Naive thymus-derived CD4-positive, alpha-beta T cell (primary cell): ENCODE data around the gene ARHGEF7. TPM values are rescaled to one million over a fixed set of nuclear protein-coding genes. Genes with fewer than 3 reads are reported as not detected.
"Not testable (repeated sequence)": the region's sequence is repeated elsewhere in the genome, so short reads cannot be mapped to it uniquely, and the experiment has no call there.

Experiments
- ATAC-seq: fragments of 150-1000 bp; cut with Tn5 transposase; 2 replicates; pipeline ENCODE4 v1.10.0; 2021; ENCODE audit warnings: mild to moderate bottlenecking, moderate library complexity
- CTCF ChIA-PET: fragments of 350-600 bp; sonication (Branson Sonifier 250); formaldehyde crosslinking; loops from one replicate; lab custom pipeline; 2021; ENCODE audit warnings: antibody characterized with exemption; lab: Charles Lee
- POLR2A ChIA-PET: fragments of 350-600 bp; sonication (Branson Sonifier 250); formaldehyde crosslinking; loops from one replicate; lab custom pipeline; 2021; ENCODE audit warnings: antibody characterized with exemption, inconsistent platforms; lab: Charles Lee
- DNase-seq, 9 donors: peaks; one replicate each; pipeline versions ENCODE4 v3.0.0 to v3.0.0-alpha.2; 2020 to 2022; ENCODE audit warnings: mixed read lengths in 1 of 9
- H3K27ac ChIP-seq: one replicate; pipeline ENCODE4 v1.7.0; 2013; ENCODE audit warnings: mild to moderate bottlenecking, low read depth, low read length, moderate library complexity
- H3K27me3 ChIP-seq, 2 donors: one replicate each; pipeline ENCODE4 v1.7.0; 2013; ENCODE audit warnings: low read length in 2 of 2, mild to moderate bottlenecking in 2 of 2, moderate library complexity in 2 of 2; ENCODE audit not compliant: control insufficient read depth in 2 of 2, insufficient read depth in 2 of 2
- H3K36me3 ChIP-seq, 3 experiments: 1 replicate in 2 of 3; 2 replicates in 1 of 3; pipeline ENCODE4 v1.7.0; 2013; ENCODE audit warnings: low read length in 3 of 3, mild to moderate bottlenecking in 3 of 3, moderate library complexity in 1 of 3; ENCODE audit not compliant: insufficient read depth in 3 of 3, control insufficient read depth in 2 of 3
- H3K4me1 ChIP-seq, 2 donors: one replicate each; pipeline ENCODE4 v1.7.0; 2013; ENCODE audit warnings: low read length in 2 of 2, mild to moderate bottlenecking in 2 of 2, moderate library complexity in 1 of 2; ENCODE audit not compliant: control insufficient read depth in 2 of 2, insufficient read depth in 2 of 2
- H3K4me3 ChIP-seq: 2 replicates; pipeline ENCODE4 v1.7.0; 2013; ENCODE audit warnings: mild to moderate bottlenecking, low read length
- H3K9me3 ChIP-seq, 3 experiments: 1 replicate in 2 of 3; 2 replicates in 1 of 3; pipeline ENCODE4 v1.7.0; 2013; ENCODE audit warnings: low read length in 3 of 3; ENCODE audit not compliant: control insufficient read depth in 2 of 3
- H3K27ac Mint-ChIP-seq, 9 donors: one replicate each; pipeline ENCODE4 v1.8.0; 2020 to 2022; ENCODE audit warnings: mixed read lengths in 9 of 9, mild to moderate bottlenecking in 8 of 9, moderate library complexity in 5 of 9, inconsistent platforms in 2 of 9
- H3K27me3 Mint-ChIP-seq, 5 donors: one replicate each; pipeline ENCODE4 v1.8.0; 2021 to 2022; ENCODE audit warnings: mixed read lengths in 5 of 5, mild to moderate bottlenecking in 1 of 5
- H3K36me3 Mint-ChIP-seq, 5 donors: one replicate each; pipeline ENCODE4 v1.8.0; 2020 to 2022; ENCODE audit warnings: mixed read lengths in 5 of 5, mild to moderate bottlenecking in 3 of 5, inconsistent platforms in 1 of 5
- H3K4me1 Mint-ChIP-seq, 7 donors: one replicate each; pipeline ENCODE4 v1.8.0; 2020 to 2022; ENCODE audit warnings: mixed read lengths in 7 of 7, mild to moderate bottlenecking in 3 of 7, inconsistent platforms in 1 of 7
- H3K4me3 Mint-ChIP-seq, 10 donors: one replicate each; pipeline ENCODE4 v1.8.0; 2020 to 2022; ENCODE audit warnings: mild to moderate bottlenecking in 10 of 10, mixed read lengths in 10 of 10, moderate library complexity in 6 of 10, inconsistent platforms in 2 of 10
- H3K9me3 Mint-ChIP-seq, 11 donors: one replicate each; pipeline ENCODE4 v1.8.0; 2020 to 2022; ENCODE audit warnings: mixed read lengths in 11 of 11, mild to moderate bottlenecking in 4 of 11, inconsistent platforms in 1 of 11, moderate library complexity in 1 of 11
- intact Hi-C, 2 donors: fragments of 100-400 bp; cut with micrococcal nuclease; formaldehyde crosslinking; loops; one replicate each; pipeline ENCODE4 v1.15.1; 2023
- polyA plus RNA-seq, 2 donors: library from polyadenylated mRNA; unstranded; fragments of 300-500 nt; fragmentation: Illumina TruSeq; gene quantifications; one replicate each; pipeline ENCODE4 v1.2.3, GENCODE V29; 2021
- total RNA-seq, 6 experiments: library from RNA in 5 of 6; stranded (reverse) in 5 of 6; gene quantifications; 1 replicate in 5 of 6; 2 replicates in 1 of 6; pipeline ENCODE4 v1.2.3 and lab custom pipeline; 2021 to 2026

The ARHGEF7 gene
- total and polyA plus RNA-seq, 7 experiments from 2014 or later, result 10.0 to 84.0 (median 76.7) TPM

- H3K27ac Mint-ChIP-seq, result peak overlapping the region in 1 of 9 donors; percentile 58
- peaks cover 42 to 83% (median 72%) of the 10 kb centered on the region in 5 donors for H3K36me3 Mint-ChIP-seq
- intact Hi-C loops, result no loop called here
- H3K4me1 Mint-ChIP-seq, result peaks cover 6 to 18% (median 7%) of the 10 kb centered on the region in 7 donors
- peaks cover 0 to 68% (median 9%) of the 10 kb centered on the region in 3 experiments for H3K36me3 ChIP-seq
- ChIA-PET POLR2A (no interaction called here), CTCF (no interaction called here)
- ATAC-seq (no peak), DNase-seq (no peak)
- peaks cover 0 to 9% (median 0%) of the 10 kb centered on the region in 3 experiments for H3K9me3 ChIP-seq
- no peak overlapping the region for H3K27ac ChIP-seq
- no peaks in the 10 kb centered on the region for H3K27me3 Mint-ChIP-seq
- H3K4me3 ChIP-seq, result no peak overlapping the region
- peaks cover 2 to 27% (median 9%) of the 10 kb centered on the region in 11 donors for H3K9me3 Mint-ChIP-seq
- H3K4me3 Mint-ChIP-seq, result no peak overlapping the region
- no peaks in the 10 kb centered on the region for H3K4me1 ChIP-seq
- no peaks in the 10 kb centered on the region for H3K27me3 ChIP-seq
Measured at GRCh38 chr13:111255228-111255790, 140.2 kb downstream of the ARHGEF7 start.

GRCh38 chr13:111256458-111256857 lies 141.3 kb downstream of the ARHGEF7 start:
- intact Hi-C loops, result no loop called here
- H3K4me1 ChIP-seq, result no peaks in the 10 kb centered on the region
- ATAC-seq, result no peak
- POLR2A ChIA-PET, result no interaction called here
- CTCF ChIA-PET, result no interaction called here
- Mint-ChIP-seq H3K4me1 (peaks cover 2 to 26% (median 11%) of the 10 kb centered on the region in 7 donors), H3K4me3 (no peak overlapping the region), H3K9me3 (peaks cover 2 to 27% (median 9%) of the 10 kb centered on the region in 11 donors), H3K27me3 (no peaks in the 10 kb centered on the region), H3K27ac (no peak overlapping the region), H3K36me3 (peaks cover 47 to 81% (median 68%) of the 10 kb centered on the region in 5 donors)
- H3K4me3 ChIP-seq, result no peak overlapping the region
- no peak for DNase-seq
- H3K27me3 ChIP-seq, result no peaks in the 10 kb centered on the region
- H3K36me3 ChIP-seq, result peaks cover 0 to 57% (median 9%) of the 10 kb centered on the region in 3 experiments
- peaks cover 0 to 9% (median 0%) of the 10 kb centered on the region in 3 experiments for H3K9me3 ChIP-seq
- no peak overlapping the region for H3K27ac ChIP-seq

GRCh38 chr13:111256946-111257345 lies 141.8 kb downstream of the ARHGEF7 start:
- no peak overlapping the region for H3K27ac ChIP-seq
- peaks cover 2 to 27% (median 9%) of the 10 kb centered on the region in 11 donors for H3K9me3 Mint-ChIP-seq
- ChIA-PET POLR2A (no interaction called here), CTCF (no interaction called here)
- H3K27me3 Mint-ChIP-seq, result no peaks in the 10 kb centered on the region
- intact Hi-C loops, result no loop called here
- H3K4me1 ChIP-seq, result no peaks in the 10 kb centered on the region
- peaks cover 0 to 52% (median 9%) of the 10 kb centered on the region in 3 experiments for H3K36me3 ChIP-seq
- peaks cover 2 to 28% (median 11%) of the 10 kb centered on the region in 7 donors for H3K4me1 Mint-ChIP-seq
- no peak overlapping the region for H3K4me3 Mint-ChIP-seq
- no peak for ATAC-seq
- no peak for DNase-seq
- H3K27me3 ChIP-seq, result no peaks in the 10 kb centered on the region
- peaks cover 0 to 9% (median 0%) of the 10 kb centered on the region in 3 experiments for H3K9me3 ChIP-seq
- peak overlapping the region in 1 of 9 donors; percentile 41 for H3K27ac Mint-ChIP-seq
- H3K4me3 ChIP-seq, result no peak overlapping the region
- H3K36me3 Mint-ChIP-seq, result peaks cover 45 to 81% (median 66%) of the 10 kb centered on the region in 5 donors

GRCh38 chr13:111257899-111258298 lies 142.8 kb downstream of the ARHGEF7 start:
- Mint-ChIP-seq H3K4me1 (peaks cover 2 to 37% (median 18%) of the 10 kb centered on the region in 7 donors), H3K9me3 (peaks cover 2 to 25% (median 9%) of the 10 kb centered on the region in 11 donors), H3K36me3 (peaks cover 41 to 79% (median 62%) of the 10 kb centered on the region in 5 donors)
- intact Hi-C loops, POLR2A ChIA-PET, H3K4me3 Mint-ChIP-seq, H3K4me3 ChIP-seq, ATAC-seq, H3K4me1 ChIP-seq, H3K27me3 Mint-ChIP-seq, DNase-seq, H3K27ac ChIP-seq, H3K27me3 ChIP-seq, H3K9me3 ChIP-seq, H3K27ac Mint-ChIP-seq, CTCF ChIA-PET: not testable (repeated sequence)
- H3K36me3 ChIP-seq, result peaks cover 0 to 42% (median 9%) of the 10 kb centered on the region in 3 experiments

GRCh38 chr13:111258637-111259036 lies 143.5 kb downstream of the ARHGEF7 start:
- Histone ChIP-seq H3K4me1 (no peaks in the 10 kb centered on the region), H3K27ac (no peak overlapping the region), H3K36me3 (peaks cover 0 to 35% (median 9%) of the 10 kb centered on the region in 3 experiments), H3K4me3 (no peak overlapping the region), H3K27me3 (no peaks in the 10 kb centered on the region), H3K9me3 (peaks cover 0 to 9% (median 0%) of the 10 kb centered on the region in 3 experiments)
- peaks cover 2 to 25% (median 9%) of the 10 kb centered on the region in 11 donors for H3K9me3 Mint-ChIP-seq
- intact Hi-C loops, result no loop called here
- peak overlapping the region in 1 of 9 donors; percentile 29 for H3K27ac Mint-ChIP-seq
- DNase-seq (no peak), ATAC-seq (no peak)
- H3K27me3 Mint-ChIP-seq, result no peaks in the 10 kb centered on the region
- peaks cover 37 to 79% (median 59%) of the 10 kb centered on the region in 5 donors for H3K36me3 Mint-ChIP-seq
- H3K4me1 Mint-ChIP-seq, result peaks cover 5 to 39% (median 21%) of the 10 kb centered on the region in 7 donors
- H3K4me3 Mint-ChIP-seq, result no peak overlapping the region
- CTCF ChIA-PET, result no interaction called here
- POLR2A ChIA-PET, result no interaction called here

GRCh38 chr13:111259058-111259457 lies 143.9 kb downstream of the ARHGEF7 start:
- Histone ChIP-seq H3K36me3 (peaks cover 0 to 31% (median 9%) of the 10 kb centered on the region in 3 experiments), H3K4me1 (no peaks in the 10 kb centered on the region), H3K4me3 (no peak overlapping the region), H3K27ac (no peak overlapping the region), H3K27me3 (no peaks in the 10 kb centered on the region), H3K9me3 (peaks cover 0 to 9% (median 0%) of the 10 kb centered on the region in 3 experiments)
- Mint-ChIP-seq H3K4me1 (peaks cover 6 to 39% (median 23%) of the 10 kb centered on the region in 7 donors), H3K4me3 (no peak overlapping the region), H3K27me3 (no peaks in the 10 kb centered on the region), H3K9me3 (peaks cover 2 to 22% (median 8%) of the 10 kb centered on the region in 11 donors), H3K36me3 (peaks cover 33 to 76% (median 55%) of the 10 kb centered on the region in 5 donors), H3K27ac (no peak overlapping the region)
- intact Hi-C loops, result no loop called here
- no peak for ATAC-seq
- ChIA-PET POLR2A (no interaction called here), CTCF (interaction anchor here (0.6 kb wide), 1 partner anchor 192 kb away, joined by 5 read pairs; no protein-coding TSS in a partner anchor)
- no peak for DNase-seq
